ENCODE measurements around the gene TRIM71.
"Not testable (repeated sequence)": the region's sequence is repeated elsewhere in the genome, so short reads cannot be mapped to it uniquely, and the experiment has no call there.

Gene TRIM71

DNA sequence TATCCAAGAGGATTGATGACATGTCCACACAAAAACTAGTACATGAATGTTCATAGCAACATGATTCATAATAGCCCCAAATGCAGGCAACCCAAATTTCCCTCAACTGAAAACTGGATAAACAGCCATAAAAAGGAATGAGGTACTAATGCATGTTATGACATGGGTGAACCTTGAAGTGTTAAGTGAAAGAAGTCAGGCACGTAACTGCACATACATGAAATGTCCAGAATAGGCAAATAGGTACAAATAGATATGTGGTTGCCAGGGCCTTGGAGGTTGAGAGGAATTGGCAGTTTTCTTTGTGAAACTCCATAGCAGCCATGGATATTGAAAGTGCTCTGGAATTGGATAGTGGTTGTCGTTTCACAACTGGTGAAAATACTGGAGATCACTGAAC is 81.5 kb downstream of the TRIM71 start:
- Histone ChIP-seq H3K9me3 (ENCODE audit: control insufficient read depth, insufficient read depth, low read length) (no peaks in the 10 kb centered on the region), H3K9ac (ENCODE audit: low read depth, low read length) (no peak overlapping the region), H3K36me3 (ENCODE audit: control insufficient read depth, insufficient read depth, low read length) (peaks cover 10% of the 10 kb centered on the region), H3K27me3 (ENCODE audit: control insufficient read depth, insufficient read depth, low read length) (no peaks in the 10 kb centered on the region), H3K4me1 (ENCODE audit: control insufficient read depth, insufficient read depth, low read length) (peaks cover 5% of the 10 kb centered on the region), H3K4me3 (ENCODE audit: low read depth, low read length) (no peak overlapping the region)

DNA sequence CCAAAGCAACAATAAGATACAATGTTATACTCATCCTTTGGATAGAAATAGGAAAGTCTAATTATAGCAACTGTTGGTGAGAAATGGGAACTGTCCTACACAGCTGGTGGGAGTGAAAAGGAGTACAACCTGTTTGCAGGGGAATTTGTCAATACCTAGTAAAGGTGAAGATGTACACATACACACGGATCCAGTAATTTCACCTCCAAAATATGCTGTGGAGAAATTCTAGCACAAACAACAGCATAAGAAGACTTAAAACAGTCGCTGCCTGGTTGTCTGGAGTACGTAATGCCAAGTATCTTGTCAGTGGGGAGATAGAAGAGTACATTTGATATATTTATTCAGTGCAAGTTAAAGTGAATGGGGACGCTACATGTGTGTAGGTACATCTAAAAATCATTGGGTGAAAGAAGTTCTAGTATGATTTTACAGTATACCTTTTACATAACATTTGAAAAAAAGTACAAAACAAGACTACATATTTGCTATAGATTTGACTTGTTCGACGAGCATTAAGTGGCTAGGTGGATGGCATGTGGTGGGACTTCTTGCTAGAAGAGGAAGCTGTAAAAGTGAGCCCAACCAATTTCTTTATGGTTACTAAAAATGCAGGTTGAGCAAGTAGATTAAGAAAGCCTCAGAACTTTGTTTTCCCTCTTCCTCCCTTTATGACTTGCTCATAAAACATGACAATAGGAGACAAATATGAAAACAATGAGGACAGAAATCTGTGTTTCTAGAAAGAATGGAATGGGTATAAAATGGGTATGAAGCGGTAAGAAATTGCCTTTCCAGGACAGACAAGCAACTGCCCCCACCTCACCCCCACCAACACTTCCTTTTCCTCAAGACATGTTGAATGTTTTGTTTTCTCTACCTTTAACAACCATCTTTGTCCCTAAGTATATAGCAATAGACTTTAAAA is 83.5 kb downstream of the TRIM71 start:
- Histone ChIP-seq H3K36me3 (ENCODE audit: control insufficient read depth, insufficient read depth, low read length) (no peaks in the 10 kb centered on the region), H3K27me3 (ENCODE audit: control insufficient read depth, insufficient read depth, low read length) (no peaks in the 10 kb centered on the region), H3K4me1 (ENCODE audit: control insufficient read depth, insufficient read depth, low read length) (no peaks in the 10 kb centered on the region), H3K9me3 (ENCODE audit: control insufficient read depth, insufficient read depth, low read length) (no peaks in the 10 kb centered on the region), H3K4me3 (ENCODE audit: low read depth, low read length) (no peak overlapping the region), H3K9ac (ENCODE audit: low read depth, low read length) (no peak overlapping the region)

DNA sequence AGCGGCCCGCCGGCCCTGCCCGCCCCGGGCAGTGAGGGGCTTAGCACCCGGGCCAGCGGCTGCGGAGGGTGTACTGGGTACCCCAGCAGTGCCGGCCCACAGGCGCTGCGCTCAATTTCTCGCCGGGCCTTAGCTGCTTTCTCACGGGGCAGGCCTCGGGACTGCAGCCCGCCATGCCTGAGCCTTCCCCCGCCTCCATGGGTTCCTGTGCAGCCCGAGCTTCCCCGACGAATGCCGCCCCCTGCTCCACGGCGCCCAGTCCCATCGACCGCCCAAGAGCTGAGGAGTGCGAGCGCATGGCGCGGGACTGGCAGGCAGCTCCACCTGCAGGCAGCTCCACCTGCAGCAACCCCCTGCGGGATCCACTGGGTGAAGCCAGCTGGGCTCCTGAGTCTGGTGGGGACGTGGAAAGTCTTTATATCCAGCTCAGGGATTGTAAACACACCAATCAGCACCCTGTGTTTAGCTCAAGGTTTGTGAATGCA is 85.1 kb downstream of the TRIM71 start:
- not testable (repeated sequence) for H3K27me3 ChIP-seq (ENCODE audit: control insufficient read depth, insufficient read depth, low read length); H3K4me1 ChIP-seq (ENCODE audit: control insufficient read depth, insufficient read depth, low read length)

DNA sequence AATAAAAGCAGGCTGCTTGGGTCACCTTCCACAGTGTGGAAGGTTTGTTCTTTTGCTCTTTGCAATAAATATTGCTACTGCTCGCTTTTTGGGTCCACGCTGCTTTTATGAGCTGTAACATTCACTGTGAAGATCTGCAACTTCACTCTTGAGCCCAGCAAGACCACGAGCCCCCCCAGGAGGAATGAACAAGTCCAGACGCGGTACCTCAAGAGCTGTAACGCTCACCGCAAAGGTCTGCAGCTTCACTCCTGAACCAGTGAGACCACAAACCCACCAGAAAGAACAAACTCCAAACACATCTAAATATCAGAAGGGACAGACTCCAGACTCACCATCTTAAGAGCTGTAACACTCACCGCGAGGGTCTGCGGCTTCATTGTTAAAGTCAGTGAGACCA is 86.2 kb downstream of the TRIM71 start:
- Histone ChIP-seq H3K9ac (ENCODE audit: low read depth, low read length) (no peak overlapping the region), H3K27me3 (ENCODE audit: control insufficient read depth, insufficient read depth, low read length) (no peaks in the 10 kb centered on the region), H3K9me3 (ENCODE audit: control insufficient read depth, insufficient read depth, low read length) (no peaks in the 10 kb centered on the region), H3K4me3 (ENCODE audit: low read depth, low read length) (no peak overlapping the region), H3K36me3 (ENCODE audit: control insufficient read depth, insufficient read depth, low read length) (no peaks in the 10 kb centered on the region), H3K4me1 (ENCODE audit: control insufficient read depth, insufficient read depth, low read length) (no peaks in the 10 kb centered on the region)

More for the DNA sequence above, 85.1 kb downstream of the TRIM71 start:
- H3K36me3 ChIP-seq (ENCODE audit: control insufficient read depth, insufficient read depth, low read length); H3K9ac ChIP-seq (ENCODE audit: low read depth, low read length); H3K9me3 ChIP-seq (ENCODE audit: control insufficient read depth, insufficient read depth, low read length): not testable (repeated sequence)
- H3K4me3 ChIP-seq (ENCODE audit: low read depth, low read length), result peak overlapping the region; percentile 39

DNA sequence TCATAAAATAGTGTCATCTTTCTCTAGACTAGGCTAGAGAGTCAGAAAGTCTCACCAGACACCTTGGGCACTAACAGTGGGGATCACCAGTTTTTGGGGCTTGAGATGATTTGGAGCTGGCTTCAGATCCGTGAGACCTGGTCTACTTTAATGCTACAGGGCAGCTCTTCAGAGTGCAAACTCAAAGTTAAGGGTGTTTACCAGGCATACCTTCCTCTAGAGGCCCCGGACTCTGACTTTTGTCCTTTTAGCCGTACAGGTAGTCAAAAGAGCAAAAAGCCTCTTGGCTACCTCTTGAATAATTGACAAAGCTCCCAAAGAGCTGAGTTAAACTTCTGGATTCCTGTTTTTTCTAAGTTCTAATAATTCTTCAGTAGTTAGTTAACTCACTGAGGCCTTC is 92.2 kb downstream of the TRIM71 start:
- Histone ChIP-seq H3K9ac (ENCODE audit: low read depth, low read length) (no peak overlapping the region), H3K4me1 (ENCODE audit: control insufficient read depth, insufficient read depth, low read length) (no peaks in the 10 kb centered on the region), H3K27me3 (ENCODE audit: control insufficient read depth, insufficient read depth, low read length) (no peaks in the 10 kb centered on the region), H3K4me3 (ENCODE audit: low read depth, low read length) (no peak overlapping the region), H3K9me3 (ENCODE audit: control insufficient read depth, insufficient read depth, low read length) (no peaks in the 10 kb centered on the region), H3K36me3 (ENCODE audit: control insufficient read depth, insufficient read depth, low read length) (no peaks in the 10 kb centered on the region)

DNA sequence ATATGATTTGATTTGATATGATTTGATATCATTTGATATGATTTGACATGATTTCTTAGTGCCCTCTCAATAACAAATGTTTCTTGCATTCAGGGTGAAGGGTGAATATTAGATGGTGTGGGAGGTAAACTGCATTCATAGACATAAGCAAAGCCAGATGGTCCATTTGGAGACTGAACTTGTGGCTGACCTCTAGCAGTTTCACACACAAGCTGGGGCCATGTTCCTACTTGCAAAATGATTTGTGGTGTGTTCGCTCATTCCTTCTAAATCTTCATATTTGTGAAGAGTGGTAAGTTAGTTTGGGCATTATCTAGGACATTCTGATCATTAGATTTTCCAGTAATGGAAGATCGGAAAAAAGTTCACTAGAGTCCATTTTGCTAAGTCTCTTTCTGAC is 93.2 kb downstream of the TRIM71 start:
- Histone ChIP-seq H3K4me1 (ENCODE audit: control insufficient read depth, insufficient read depth, low read length) (no peaks in the 10 kb centered on the region), H3K27me3 (ENCODE audit: control insufficient read depth, insufficient read depth, low read length) (no peaks in the 10 kb centered on the region), H3K4me3 (ENCODE audit: low read depth, low read length) (no peak overlapping the region), H3K9me3 (ENCODE audit: control insufficient read depth, insufficient read depth, low read length) (no peaks in the 10 kb centered on the region), H3K9ac (ENCODE audit: low read depth, low read length) (no peak overlapping the region), H3K36me3 (ENCODE audit: control insufficient read depth, insufficient read depth, low read length) (no peaks in the 10 kb centered on the region)

DNA sequence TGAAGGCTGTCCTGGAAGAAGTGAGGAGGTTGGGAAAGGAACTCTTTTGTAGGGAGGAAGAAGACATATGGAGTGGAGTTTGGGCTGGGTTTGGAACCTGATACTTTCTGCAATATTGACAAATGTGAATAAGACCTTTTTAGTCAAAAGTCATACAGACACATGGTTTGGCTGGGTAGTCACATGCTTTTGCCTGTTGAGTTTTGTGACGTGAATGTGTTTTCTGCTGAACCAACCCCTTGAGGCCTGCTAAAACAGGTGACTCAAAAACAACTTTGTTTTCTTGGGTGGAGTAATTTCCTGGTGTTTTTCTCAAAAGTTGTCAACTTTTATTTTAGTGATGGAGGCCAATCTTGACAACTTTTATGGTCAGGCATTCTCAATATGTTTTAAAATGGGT is 94.2 kb downstream of the TRIM71 start:
- Histone ChIP-seq H3K9me3 (ENCODE audit: control insufficient read depth, insufficient read depth, low read length) (no peaks in the 10 kb centered on the region), H3K4me3 (ENCODE audit: low read depth, low read length) (no peak overlapping the region), H3K36me3 (ENCODE audit: control insufficient read depth, insufficient read depth, low read length) (no peaks in the 10 kb centered on the region), H3K27me3 (ENCODE audit: control insufficient read depth, insufficient read depth, low read length) (no peaks in the 10 kb centered on the region), H3K9ac (ENCODE audit: low read depth, low read length) (no peak overlapping the region), H3K4me1 (ENCODE audit: control insufficient read depth, insufficient read depth, low read length) (no peaks in the 10 kb centered on the region)

DNA sequence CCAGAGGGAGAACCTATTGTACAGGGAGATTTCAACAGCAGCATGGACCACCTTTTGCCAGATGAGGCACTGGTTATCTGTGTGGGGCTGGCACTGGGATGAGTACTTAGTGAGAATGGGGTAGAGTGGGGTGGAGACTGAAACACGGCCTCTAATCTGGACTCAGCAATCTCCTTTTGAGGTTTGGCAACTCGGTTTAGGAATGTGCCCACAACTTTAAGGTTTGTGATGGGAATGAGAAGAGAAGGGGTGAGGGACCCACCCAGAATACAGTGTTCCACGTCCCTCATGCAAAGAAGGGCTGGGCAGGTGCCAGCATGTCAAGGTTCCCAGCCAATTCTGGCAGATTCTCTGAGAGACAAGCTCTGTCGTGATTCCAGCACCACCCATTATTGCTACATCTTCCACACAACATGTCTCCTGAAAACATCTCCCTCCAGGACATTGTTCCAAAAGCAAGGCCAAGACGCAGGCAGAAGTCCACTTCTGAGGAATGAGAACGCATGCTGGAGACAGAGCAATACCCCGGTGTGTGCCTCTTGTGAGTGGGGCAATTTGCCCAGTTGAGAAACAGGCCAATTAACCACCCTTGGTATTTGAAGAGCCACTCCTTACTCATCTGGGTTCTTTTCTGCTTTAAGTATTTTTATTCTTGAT is 96.1 kb downstream of the TRIM71 start:
- Histone ChIP-seq H3K4me3 (ENCODE audit: low read depth, low read length) (no peak overlapping the region), H3K36me3 (ENCODE audit: control insufficient read depth, insufficient read depth, low read length) (no peaks in the 10 kb centered on the region), H3K9ac (ENCODE audit: low read depth, low read length) (no peak overlapping the region), H3K9me3 (ENCODE audit: control insufficient read depth, insufficient read depth, low read length) (no peaks in the 10 kb centered on the region), H3K27me3 (ENCODE audit: control insufficient read depth, insufficient read depth, low read length) (no peaks in the 10 kb centered on the region), H3K4me1 (ENCODE audit: control insufficient read depth, insufficient read depth, low read length) (no peaks in the 10 kb centered on the region)

DNA sequence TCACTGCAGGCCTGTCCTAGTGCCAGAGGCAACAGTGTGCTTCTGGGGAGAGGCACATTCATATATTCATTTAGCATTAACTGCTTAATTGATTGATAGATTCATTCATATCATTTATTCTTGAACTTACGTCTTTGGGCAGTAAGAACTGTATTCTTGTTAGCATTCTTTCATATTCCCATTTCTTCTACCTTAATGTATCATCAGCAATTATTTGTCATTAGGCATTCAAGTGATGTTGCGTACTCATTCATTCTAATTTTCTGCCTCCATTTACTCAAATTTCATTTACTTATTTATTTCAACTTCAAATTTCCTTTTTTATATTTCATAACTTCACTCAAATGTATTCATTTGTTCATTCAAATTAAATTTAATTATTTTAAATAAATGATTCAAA is 102.1 kb downstream of the TRIM71 start:
- no peak overlapping the region for H3K9ac ChIP-seq (ENCODE audit: low read depth, low read length)
- no peaks in the 10 kb centered on the region for H3K27me3 ChIP-seq (ENCODE audit: control insufficient read depth, insufficient read depth, low read length)
- H3K4me1 ChIP-seq (ENCODE audit: control insufficient read depth, insufficient read depth, low read length), result no peaks in the 10 kb centered on the region
- no peak overlapping the region for H3K4me3 ChIP-seq (ENCODE audit: low read depth, low read length)
- H3K36me3 ChIP-seq (ENCODE audit: control insufficient read depth, insufficient read depth, low read length), result no peaks in the 10 kb centered on the region
- H3K9me3 ChIP-seq (ENCODE audit: control insufficient read depth, insufficient read depth, low read length), result no peaks in the 10 kb centered on the region

DNA sequence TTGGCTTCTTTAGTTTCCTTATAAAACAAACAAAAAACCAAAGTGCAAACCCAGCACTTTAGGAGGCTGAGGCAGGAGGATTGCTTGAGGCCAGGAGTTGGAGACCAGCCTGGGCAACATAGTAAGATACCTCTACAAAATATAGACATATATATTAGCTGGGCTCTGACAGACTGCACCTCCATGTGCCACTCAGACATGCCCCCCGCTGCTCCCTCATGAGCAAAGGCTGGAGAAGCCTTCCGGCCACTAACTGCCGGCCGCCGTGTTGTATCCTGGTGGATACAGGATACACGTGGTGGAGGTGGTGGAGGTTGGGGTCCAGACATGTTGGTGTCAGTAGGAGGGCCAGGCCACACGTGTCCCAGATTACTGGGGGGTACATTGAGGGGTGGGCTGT is 104.3 kb downstream of the TRIM71 start:
- Histone ChIP-seq H3K36me3 (ENCODE audit: control insufficient read depth, insufficient read depth, low read length) (no peaks in the 10 kb centered on the region), H3K9me3 (ENCODE audit: control insufficient read depth, insufficient read depth, low read length) (no peaks in the 10 kb centered on the region), H3K4me3 (ENCODE audit: low read depth, low read length) (no peak overlapping the region), H3K27me3 (ENCODE audit: control insufficient read depth, insufficient read depth, low read length) (no peaks in the 10 kb centered on the region), H3K4me1 (ENCODE audit: control insufficient read depth, insufficient read depth, low read length) (no peaks in the 10 kb centered on the region), H3K9ac (ENCODE audit: low read depth, low read length) (no peak overlapping the region)

DNA sequence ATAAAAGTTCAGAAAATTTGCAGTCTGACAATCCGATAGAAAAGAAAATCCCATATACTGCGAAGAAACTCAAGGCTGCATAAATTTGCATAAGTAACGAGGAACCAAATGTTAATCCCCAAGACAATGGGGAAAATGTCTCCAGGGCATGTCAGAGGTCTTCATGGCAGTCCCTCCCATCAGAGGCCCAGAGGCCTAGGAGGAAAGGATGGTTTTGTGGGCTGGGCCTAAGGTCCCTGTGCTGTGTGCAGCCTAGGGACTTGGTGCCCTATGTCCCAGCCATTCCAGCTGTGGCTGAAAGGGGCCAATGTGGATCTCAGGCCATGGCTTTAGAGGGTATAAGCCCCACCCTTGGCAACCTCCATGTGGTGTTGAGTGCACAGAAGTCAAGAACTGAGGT is 112.4 kb downstream of the TRIM71 start:
- H3K9me3 ChIP-seq (ENCODE audit: control insufficient read depth, insufficient read depth, low read length), result no peaks in the 10 kb centered on the region
- no peak overlapping the region for H3K4me3 ChIP-seq (ENCODE audit: low read depth, low read length)
- H3K9ac ChIP-seq (ENCODE audit: low read depth, low read length), result no peak overlapping the region
- H3K4me1 ChIP-seq (ENCODE audit: control insufficient read depth, insufficient read depth, low read length), result peaks cover 3% of the 10 kb centered on the region
- H3K36me3 ChIP-seq (ENCODE audit: control insufficient read depth, insufficient read depth, low read length), result no peaks in the 10 kb centered on the region
- no peaks in the 10 kb centered on the region for H3K27me3 ChIP-seq (ENCODE audit: control insufficient read depth, insufficient read depth, low read length)

DNA sequence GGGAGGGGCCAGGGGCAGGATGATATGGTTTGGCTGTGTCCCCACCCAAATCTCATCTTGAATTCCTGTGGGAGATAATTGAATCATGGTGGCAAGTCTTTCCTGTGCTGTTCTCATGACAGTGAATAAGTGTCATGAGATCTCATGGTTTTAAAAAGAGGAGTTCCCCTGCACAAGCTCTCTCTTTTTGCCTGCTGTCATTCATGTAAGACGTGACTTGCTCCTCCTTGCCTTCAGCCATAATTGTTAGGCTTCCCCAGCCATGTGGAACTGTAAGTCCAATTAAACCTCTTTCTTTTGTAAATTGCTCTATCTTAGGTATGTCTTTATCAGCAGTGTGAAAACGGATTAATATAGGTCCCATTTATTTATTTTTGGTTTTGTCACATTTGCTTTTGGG is 113.5 kb downstream of the TRIM71 start:
- H3K4me3 ChIP-seq (ENCODE audit: low read depth, low read length); H3K27me3 ChIP-seq (ENCODE audit: control insufficient read depth, insufficient read depth, low read length); H3K36me3 ChIP-seq (ENCODE audit: control insufficient read depth, insufficient read depth, low read length); H3K4me1 ChIP-seq (ENCODE audit: control insufficient read depth, insufficient read depth, low read length); H3K9me3 ChIP-seq (ENCODE audit: control insufficient read depth, insufficient read depth, low read length); H3K9ac ChIP-seq (ENCODE audit: low read depth, low read length): not testable (repeated sequence)

Data from iPS-15b (cell line).